Measurements from ENCODE around the gene COBL.

DNA sequence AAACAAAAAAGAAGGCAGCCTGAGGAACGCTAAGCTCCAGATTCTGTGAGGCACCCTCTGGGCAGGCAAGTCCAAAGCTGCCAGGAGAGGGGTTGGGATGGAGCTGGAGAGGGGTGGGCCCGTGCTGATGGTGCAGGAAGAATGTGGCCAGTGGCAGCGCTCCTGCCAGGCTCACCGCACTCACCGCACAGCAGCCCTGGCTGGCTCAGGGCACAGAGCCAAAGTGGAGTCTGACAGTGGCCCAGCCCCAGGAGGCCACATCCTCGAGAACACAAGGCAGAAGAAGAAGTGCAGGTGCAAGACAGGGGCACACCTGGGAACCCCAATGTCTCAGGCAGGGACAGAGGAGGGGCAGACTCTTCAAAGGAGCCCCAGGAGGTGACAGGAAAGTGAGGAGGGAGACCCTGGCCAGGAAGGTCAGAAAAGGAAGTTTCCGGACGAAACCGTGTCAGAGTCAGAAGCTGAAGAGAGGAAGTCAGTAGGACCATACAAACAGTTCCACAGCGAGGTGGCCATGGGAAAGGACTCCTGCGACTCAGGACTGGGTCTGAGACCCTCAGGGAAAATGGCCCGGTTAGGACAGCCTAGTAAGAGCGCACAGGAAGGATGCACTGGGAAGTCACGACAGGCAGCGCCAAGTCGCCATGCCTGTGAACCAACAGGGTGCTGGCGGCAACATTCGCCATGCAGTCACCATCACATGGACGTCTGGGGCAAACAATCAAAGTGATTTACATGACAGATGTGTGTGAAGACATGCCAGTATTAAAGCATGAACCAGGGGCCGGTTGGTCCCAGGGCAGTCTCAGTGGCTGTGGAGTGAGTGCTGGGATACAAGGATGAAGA, 54.4 kb downstream of the COBL start:
- TF ChIP-seq POLR2AphosphoS5 (IDR thresholded peaks at IDR 0.05; ENCODE audit: low read depth, low read length) (no peak), REST (IDR thresholded peaks at IDR 0.05; ENCODE audit: insufficient read depth in 1 of 2, low read depth in 2 of 2, low read length in 2 of 2) (no peak), SIN3A (IDR thresholded peaks at IDR 0.05; ENCODE audit: borderline replicate concordance, insufficient read depth, low read length) (no peak), TAF1 (IDR thresholded peaks at IDR 0.05; ENCODE audit: borderline replicate concordance, insufficient read depth, low read length) (no peak)

Data from PFSK-1 (cell line).